Ishikawa (cell line): ENCODE results near the gene LCN10.
A peak's percentile ranks its signal among the peaks of the same experiment; 100 is the strongest.

Experiments used
- EP300 ChIP-seq: IDR thresholded peaks from 2 replicates; pipeline ENCODE4 v1.6.1; 2012; ENCODE audit warnings: borderline replicate concordance
- FOXM1 ChIP-seq: IDR thresholded peaks from 2 replicates; pipeline ENCODE4 v1.6.1; 2012; ENCODE audit warnings: low read depth, borderline replicate concordance
- TAF1 ChIP-seq: IDR thresholded peaks from 2 replicates; pipeline ENCODE4 v1.6.1; 2012; ENCODE audit warnings: low read depth, mild to moderate bottlenecking

DNA sequence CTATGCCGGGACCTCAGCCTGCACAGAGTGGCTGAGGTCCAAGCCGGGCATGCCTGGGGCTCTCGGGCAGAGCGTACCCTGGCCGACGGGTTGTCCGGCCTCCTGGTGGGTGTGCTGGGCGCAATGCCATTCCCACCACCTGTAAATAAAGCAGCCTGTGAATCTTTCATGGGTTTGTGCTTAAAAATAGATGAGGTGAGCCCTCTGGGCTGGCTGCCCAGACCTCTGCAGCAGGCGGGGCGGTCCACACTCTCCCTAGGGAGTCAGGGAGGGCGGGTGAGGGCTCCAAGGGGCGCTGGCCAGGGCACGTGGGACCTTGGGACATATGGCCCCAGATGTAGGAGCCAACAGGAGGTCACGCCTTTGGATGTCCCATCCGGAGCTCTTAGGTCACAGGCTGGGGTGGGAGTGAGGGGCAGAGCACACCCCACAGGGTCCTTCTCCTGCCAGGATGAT, 51.9 kb downstream of the LCN10 start:
- no peak for TF ChIP-seq TAF1
- peak; percentile 82 for TF ChIP-seq EP300
- TF ChIP-seq FOXM1 = peak; percentile 58; the same call in 1 of the 2 replicates
